Measurements from ENCODE around the gene EFNA3. TPM values are rescaled to one million over a fixed set of nuclear protein-coding genes. Genes with fewer than 3 reads are reported as not detected.

Gene EFNA3
- total RNA-seq, 1 donor from 2014 or later: 9.6 TPM

GRCh38 chr1:155080312-155081228 lies 1.9 kb downstream of the EFNA3 start:
- peaks cover 41% of the 10 kb centered on the region for H3K27me3 Mint-ChIP-seq (ENCODE audit: unreplicated experiment)
- H3K4me1 Mint-ChIP-seq (ENCODE audit: unreplicated experiment): peaks cover 27% of the 10 kb centered on the region
- H3K9me3 Mint-ChIP-seq (ENCODE audit: unreplicated experiment): no peaks in the 10 kb centered on the region
- H3K36me3 Mint-ChIP-seq (ENCODE audit: low read depth, unreplicated experiment): peaks cover 9% of the 10 kb centered on the region
- peak; percentile 78 for DNase-seq (ENCODE audit: low spot score)
- peak overlapping the region; percentile 84 for H3K4me3 Mint-ChIP-seq (ENCODE audit: unreplicated experiment)
- TF ChIP-seq CTCF (IDR thresholded peaks at IDR 0.05; ENCODE audit: unreplicated experiment): no peak
- peak overlapping the region; percentile 34 for H3K27ac Mint-ChIP-seq (ENCODE audit: unreplicated experiment)

- peaks cover 27% of the 10 kb centered on the region for H3K4me1 Mint-ChIP-seq (ENCODE audit: unreplicated experiment)
- peak overlapping the region; percentile 84 for H3K4me3 Mint-ChIP-seq (ENCODE audit: unreplicated experiment)
- H3K9me3 Mint-ChIP-seq (ENCODE audit: unreplicated experiment): no peaks in the 10 kb centered on the region
- no peak for TF ChIP-seq CTCF (IDR thresholded peaks at IDR 0.05; ENCODE audit: unreplicated experiment)
- H3K36me3 Mint-ChIP-seq (ENCODE audit: low read depth, unreplicated experiment): peaks cover 9% of the 10 kb centered on the region
- H3K27me3 Mint-ChIP-seq (ENCODE audit: unreplicated experiment): peaks cover 41% of the 10 kb centered on the region
- peak overlapping the region; percentile 34 for H3K27ac Mint-ChIP-seq (ENCODE audit: unreplicated experiment)
- DNase-seq (ENCODE audit: low spot score): no peak
Observed at GRCh38 chr1:155081472-155082300, 3.0 kb downstream of the EFNA3 start.

- no peaks in the 10 kb centered on the region for H3K9me3 Mint-ChIP-seq (ENCODE audit: unreplicated experiment)
- H3K27me3 Mint-ChIP-seq (ENCODE audit: unreplicated experiment): peaks cover 42% of the 10 kb centered on the region
- peak overlapping the region; percentile 48 for H3K27ac Mint-ChIP-seq (ENCODE audit: unreplicated experiment)
- TF ChIP-seq CTCF (IDR thresholded peaks at IDR 0.05; ENCODE audit: unreplicated experiment): no peak
- peaks cover 32% of the 10 kb centered on the region for H3K4me1 Mint-ChIP-seq (ENCODE audit: unreplicated experiment)
- H3K36me3 Mint-ChIP-seq (ENCODE audit: low read depth, unreplicated experiment): peaks cover 13% of the 10 kb centered on the region
- DNase-seq (ENCODE audit: low spot score): no peak
- H3K4me3 Mint-ChIP-seq (ENCODE audit: unreplicated experiment): no peak overlapping the region
Observed at GRCh38 chr1:155082301-155083051, 3.8 kb downstream of the EFNA3 start.

GRCh38 chr1:155083052-155083541 lies 4.5 kb downstream of the EFNA3 start:
- Mint-ChIP-seq H3K4me3 (ENCODE audit: unreplicated experiment) (no peak overlapping the region), H3K27me3 (ENCODE audit: unreplicated experiment) (peaks cover 41% of the 10 kb centered on the region), H3K4me1 (ENCODE audit: unreplicated experiment) (peaks cover 31% of the 10 kb centered on the region), H3K27ac (ENCODE audit: unreplicated experiment) (no peak overlapping the region), H3K9me3 (ENCODE audit: unreplicated experiment) (no peaks in the 10 kb centered on the region), H3K36me3 (ENCODE audit: low read depth, unreplicated experiment) (peaks cover 18% of the 10 kb centered on the region)
- DNase-seq (ENCODE audit: low spot score): no peak
- no peak for TF ChIP-seq CTCF (IDR thresholded peaks at IDR 0.05; ENCODE audit: unreplicated experiment)
